Measurements from ENCODE around the gene PARP15. TPM values are rescaled to one million over a fixed set of nuclear protein-coding genes. Genes with fewer than 3 reads are reported as not detected.

The PARP15 gene
- total RNA-seq, 1 donor from 2014 or later = 0.09 TPM

- H2AFZ ChIP-seq (ENCODE audit: low read depth, low read length) = no peak overlapping the region
- no peak overlapping the region for H3K4me3 Mint-ChIP-seq (ENCODE audit: unreplicated experiment)
- no peak overlapping the region for H3K4me3 ChIP-seq (ENCODE audit: insufficient read depth, low read depth, low read length)
- no peaks in the 10 kb centered on the region for H4K20me1 ChIP-seq (ENCODE audit: insufficient read depth, low read length)
- no peak for FAIRE-seq
- no peak overlapping the region for H3K4me2 ChIP-seq (ENCODE audit: low read length)
- H3K27ac ChIP-seq (ENCODE audit: low read depth, low read length) = no peak overlapping the region
- H3K4me1 ChIP-seq (ENCODE audit: insufficient read depth, low read length) = peaks cover 4% of the 10 kb centered on the region
- H3K4me1 Mint-ChIP-seq (ENCODE audit: low read depth, unreplicated experiment) = peaks cover 27% of the 10 kb centered on the region
- TF ChIP-seq EZH2 (IDR thresholded peaks at IDR 0.05; ENCODE audit: insufficient read depth, low read length) = no peak
- TF ChIP-seq, protein P1, sequence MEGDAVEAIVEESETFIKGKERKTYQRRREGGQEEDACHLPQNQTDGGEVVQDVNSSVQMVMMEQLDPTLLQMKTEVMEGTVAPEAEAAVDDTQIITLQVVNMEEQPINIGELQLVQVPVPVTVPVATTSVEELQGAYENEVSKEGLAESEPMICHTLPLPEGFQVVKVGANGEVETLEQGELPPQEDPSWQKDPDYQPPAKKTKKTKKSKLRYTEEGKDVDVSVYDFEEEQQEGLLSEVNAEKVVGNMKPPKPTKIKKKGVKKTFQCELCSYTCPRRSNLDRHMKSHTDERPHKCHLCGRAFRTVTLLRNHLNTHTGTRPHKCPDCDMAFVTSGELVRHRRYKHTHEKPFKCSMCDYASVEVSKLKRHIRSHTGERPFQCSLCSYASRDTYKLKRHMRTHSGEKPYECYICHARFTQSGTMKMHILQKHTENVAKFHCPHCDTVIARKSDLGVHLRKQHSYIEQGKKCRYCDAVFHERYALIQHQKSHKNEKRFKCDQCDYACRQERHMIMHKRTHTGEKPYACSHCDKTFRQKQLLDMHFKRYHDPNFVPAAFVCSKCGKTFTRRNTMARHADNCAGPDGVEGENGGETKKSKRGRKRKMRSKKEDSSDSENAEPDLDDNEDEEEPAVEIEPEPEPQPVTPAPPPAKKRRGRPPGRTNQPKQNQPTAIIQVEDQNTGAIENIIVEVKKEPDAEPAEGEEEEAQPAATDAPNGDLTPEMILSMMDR (IDR thresholded peaks at IDR 0.05; ENCODE audit: insufficient read depth, low read depth, low read length) = no peak
- H3K36me3 Mint-ChIP-seq (ENCODE audit: low read depth, unreplicated experiment) = peaks cover 29% of the 10 kb centered on the region
- no peak for DNase-seq (ENCODE audit: low read depth)
- no peaks in the 10 kb centered on the region for H3K27me3 ChIP-seq (ENCODE audit: insufficient read depth, low read length)
- no peak overlapping the region for H3K27ac Mint-ChIP-seq (ENCODE audit: unreplicated experiment)
- H3K27me3 Mint-ChIP-seq (ENCODE audit: low read depth, unreplicated experiment) = no peaks in the 10 kb centered on the region
- no peaks in the 10 kb centered on the region for H3K9me3 Mint-ChIP-seq (ENCODE audit: unreplicated experiment)
- no peaks in the 10 kb centered on the region for H3K36me3 ChIP-seq (ENCODE audit: insufficient read depth, low read length)
- H3K9ac ChIP-seq (ENCODE audit: low read length) = no peak overlapping the region
- H3K79me2 ChIP-seq (ENCODE audit: insufficient read depth, low read length) = no peaks in the 10 kb centered on the region
- H3K9me3 ChIP-seq (ENCODE audit: insufficient read depth, low read depth, low read length) = no peaks in the 10 kb centered on the region
These were observed 40.8 kb upstream of the PARP15 start for GRCh38 chr3:122536632-122537001.

DNA sequence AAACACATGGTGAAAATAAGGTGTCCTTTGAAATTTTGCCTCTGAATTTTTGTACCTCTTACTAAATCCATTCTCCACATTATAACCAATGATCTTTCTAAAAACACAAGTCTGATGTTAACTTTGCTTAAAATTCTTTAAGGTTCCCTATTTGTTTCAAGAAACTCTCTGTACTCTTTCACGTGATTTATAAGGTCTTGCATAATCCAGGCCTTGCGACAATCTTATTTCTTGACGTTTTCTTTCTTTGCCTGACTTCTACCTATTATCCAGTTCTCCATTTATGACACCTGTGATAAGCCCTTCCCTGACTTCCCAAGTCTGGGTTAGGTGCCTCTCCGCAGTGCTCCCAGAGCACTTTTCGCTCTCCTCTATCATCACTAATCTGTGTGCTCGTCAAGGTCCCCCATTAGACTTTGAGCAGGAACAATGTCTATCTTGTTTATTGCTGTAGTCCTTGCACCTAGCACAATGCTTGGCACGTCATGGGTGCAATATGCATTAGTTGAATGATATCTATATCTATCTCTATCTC is 38.4 kb upstream of the PARP15 start:
- Mint-ChIP-seq H3K27ac (ENCODE audit: unreplicated experiment) (no peak overlapping the region), H3K4me3 (ENCODE audit: unreplicated experiment) (no peak overlapping the region), H3K4me1 (ENCODE audit: low read depth, unreplicated experiment) (peaks cover 12% of the 10 kb centered on the region), H3K27me3 (ENCODE audit: low read depth, unreplicated experiment) (no peaks in the 10 kb centered on the region), H3K36me3 (ENCODE audit: low read depth, unreplicated experiment) (peaks cover 28% of the 10 kb centered on the region), H3K9me3 (ENCODE audit: unreplicated experiment) (no peaks in the 10 kb centered on the region)
- peaks cover 3% of the 10 kb centered on the region for H3K4me1 ChIP-seq (ENCODE audit: insufficient read depth, low read length)
- no peak for DNase-seq (ENCODE audit: low read depth)
- no peaks in the 10 kb centered on the region for H4K20me1 ChIP-seq (ENCODE audit: insufficient read depth, low read length)
- H3K4me2 ChIP-seq (ENCODE audit: low read length) = no peak overlapping the region
- H3K4me3 ChIP-seq (ENCODE audit: insufficient read depth, low read depth, low read length) = no peak overlapping the region
- H3K9me3 ChIP-seq (ENCODE audit: insufficient read depth, low read depth, low read length) = no peaks in the 10 kb centered on the region
- no peak overlapping the region for H2AFZ ChIP-seq (ENCODE audit: low read depth, low read length)
- TF ChIP-seq EZH2 (IDR thresholded peaks at IDR 0.05; ENCODE audit: insufficient read depth, low read length) = no peak
- TF ChIP-seq, protein P1 (IDR thresholded peaks at IDR 0.05; ENCODE audit: insufficient read depth, low read depth, low read length) = no peak
- H3K9ac ChIP-seq (ENCODE audit: low read length) = no peak overlapping the region
- no peaks in the 10 kb centered on the region for H3K27me3 ChIP-seq (ENCODE audit: insufficient read depth, low read length)
- no peak overlapping the region for H3K27ac ChIP-seq (ENCODE audit: low read depth, low read length)
- no peaks in the 10 kb centered on the region for H3K79me2 ChIP-seq (ENCODE audit: insufficient read depth, low read length)
- FAIRE-seq = no peak
- H3K36me3 ChIP-seq (ENCODE audit: insufficient read depth, low read length) = no peaks in the 10 kb centered on the region

DNA sequence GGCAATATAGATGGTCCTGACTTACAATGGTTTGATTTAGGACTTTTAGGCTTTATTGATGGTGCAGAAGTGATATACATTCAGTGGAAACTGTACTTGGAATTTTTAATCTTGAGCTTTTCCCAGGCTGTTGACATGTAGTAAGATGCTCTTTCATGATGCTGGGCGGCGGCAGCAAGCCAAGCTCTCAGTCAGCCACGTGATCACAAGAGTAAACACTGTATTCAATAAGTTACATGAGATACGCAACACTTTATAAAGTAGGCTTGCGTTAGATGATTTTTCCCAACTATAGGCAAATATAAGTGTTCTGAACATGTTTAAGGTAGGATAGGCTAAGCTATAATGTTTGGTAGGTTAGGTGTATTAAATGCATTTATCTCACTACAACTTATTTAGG is 31.3 kb upstream of the PARP15 start:
- no peaks in the 10 kb centered on the region for H3K79me2 ChIP-seq (ENCODE audit: insufficient read depth, low read length)
- H4K20me1 ChIP-seq (ENCODE audit: insufficient read depth, low read length) = no peaks in the 10 kb centered on the region
- H3K4me1 ChIP-seq (ENCODE audit: insufficient read depth, low read length) = no peaks in the 10 kb centered on the region
- FAIRE-seq (no peak), DNase-seq (ENCODE audit: low read depth) (no peak)
- H3K36me3 Mint-ChIP-seq (ENCODE audit: low read depth, unreplicated experiment) = peaks cover 30% of the 10 kb centered on the region
- no peaks in the 10 kb centered on the region for H3K4me1 Mint-ChIP-seq (ENCODE audit: low read depth, unreplicated experiment)
- H3K9me3 ChIP-seq (ENCODE audit: insufficient read depth, low read depth, low read length) = no peaks in the 10 kb centered on the region
- no peaks in the 10 kb centered on the region for H3K36me3 ChIP-seq (ENCODE audit: insufficient read depth, low read length)
- H2AFZ ChIP-seq (ENCODE audit: low read depth, low read length) = no peak overlapping the region
- no peak for TF ChIP-seq EZH2 (IDR thresholded peaks at IDR 0.05; ENCODE audit: insufficient read depth, low read length)
- TF ChIP-seq, protein P1 (IDR thresholded peaks at IDR 0.05; ENCODE audit: insufficient read depth, low read depth, low read length) = no peak
- H3K4me2 ChIP-seq (ENCODE audit: low read length) = no peak overlapping the region
- H3K27me3 Mint-ChIP-seq (ENCODE audit: low read depth, unreplicated experiment) = no peaks in the 10 kb centered on the region
- no peaks in the 10 kb centered on the region for H3K27me3 ChIP-seq (ENCODE audit: insufficient read depth, low read length)
- H3K27ac ChIP-seq (ENCODE audit: low read depth, low read length) = no peak overlapping the region
- no peak overlapping the region for H3K9ac ChIP-seq (ENCODE audit: low read length)
- no peak overlapping the region for H3K27ac Mint-ChIP-seq (ENCODE audit: unreplicated experiment)
- H3K9me3 Mint-ChIP-seq (ENCODE audit: unreplicated experiment) = no peaks in the 10 kb centered on the region
- H3K4me3 ChIP-seq (ENCODE audit: insufficient read depth, low read depth, low read length) = no peak overlapping the region
- H3K4me3 Mint-ChIP-seq (ENCODE audit: unreplicated experiment) = no peak overlapping the region

Data from astrocyte (in vitro differentiated cells and primary cell).